Type B pancreatic cell (in vitro differentiated cells): Measurements from ENCODE around the gene TRPM6. TPM values are rescaled to one million over a fixed set of nuclear protein-coding genes. Genes with fewer than 3 reads are reported as not detected.

Experiments used
- DNase-seq: peaks from one replicate; pipeline ENCODE4 v3.0.0; 2021; ENCODE audit warnings: mixed read lengths; ENCODE audit not compliant: unreplicated experiment; ENCODE audit errors: extremely low spot score
- H3K27ac Mint-ChIP-seq: 2 replicates; pipeline ENCODE4 v1.8.0; 2021; ENCODE audit warnings: mild to moderate bottlenecking, mixed read lengths
- H3K27me3 Mint-ChIP-seq: 2 replicates; pipeline ENCODE4 v1.8.0; 2021; ENCODE audit warnings: mixed read lengths
- H3K36me3 Mint-ChIP-seq: 2 replicates; pipeline ENCODE4 v1.8.0; 2021; ENCODE audit warnings: mixed read lengths
- H3K4me1 Mint-ChIP-seq: one replicate; pipeline ENCODE4 v1.8.0; 2021; ENCODE audit warnings: mixed read lengths; ENCODE audit not compliant: unreplicated experiment
- H3K4me3 Mint-ChIP-seq: 2 replicates; pipeline ENCODE4 v1.8.0; 2021; ENCODE audit warnings: mild to moderate bottlenecking, mixed read lengths
- H3K9me3 Mint-ChIP-seq: 2 replicates; pipeline ENCODE4 v1.8.0; 2021; ENCODE audit warnings: mixed read lengths
- CTCF ChIP-seq: fragments of 200-600 bp; sonication (generic); conservative IDR thresholded peaks from 2 replicates; pipeline ENCODE4 v1.5.0; 2021; ENCODE audit warnings: antibody characterized with exemption, mild to moderate bottlenecking
- total RNA-seq: library from RNA; stranded (reverse); gene quantifications from 2 replicates; pipeline ENCODE4 v1.2.1, GENCODE V29; 2021; ENCODE audit warnings: low replicate concordance

TRPM6 gene
- total RNA-seq, 1 donor from 2014 or later = 1.4 TPM

GRCh38 chr9:74875656-74876055 is 12.1 kb downstream of the TRPM6 start:
- no peak overlapping the region for H3K4me3 Mint-ChIP-seq
- peaks cover 17% of the 10 kb centered on the region for H3K9me3 Mint-ChIP-seq
- H3K4me1 Mint-ChIP-seq = no peaks in the 10 kb centered on the region

GRCh38 chr9:74874220-74874619 is 13.5 kb downstream of the TRPM6 start:
- DNase-seq = no peak
- Mint-ChIP-seq H3K4me1 (no peaks in the 10 kb centered on the region), H3K9me3 (peaks cover 7% of the 10 kb centered on the region), H3K27ac (no peak overlapping the region), H3K27me3 (no peaks in the 10 kb centered on the region), H3K4me3 (no peak overlapping the region), H3K36me3 (no peaks in the 10 kb centered on the region)
- TF ChIP-seq CTCF = no peak

More at GRCh38 chr9:74875656-74876055, 12.1 kb downstream of the TRPM6 start:
- no peaks in the 10 kb centered on the region for H3K36me3 Mint-ChIP-seq
- no peak for TF ChIP-seq CTCF
- no peak overlapping the region for H3K27ac Mint-ChIP-seq
- no peak for DNase-seq
- H3K27me3 Mint-ChIP-seq = no peaks in the 10 kb centered on the region

- no peaks in the 10 kb centered on the region for H3K27me3 Mint-ChIP-seq
- H3K9me3 Mint-ChIP-seq = no peaks in the 10 kb centered on the region
- H3K36me3 Mint-ChIP-seq = no peaks in the 10 kb centered on the region
- DNase-seq = no peak
- TF ChIP-seq CTCF = no peak
- no peak overlapping the region for H3K27ac Mint-ChIP-seq
- no peak overlapping the region for H3K4me3 Mint-ChIP-seq
- no peaks in the 10 kb centered on the region for H3K4me1 Mint-ChIP-seq
Measured at GRCh38 chr9:74872619-74873233, 15.0 kb downstream of the TRPM6 start.

GRCh38 chr9:74867483-74867882 is 20.2 kb downstream of the TRPM6 start:
- H3K36me3 Mint-ChIP-seq = no peaks in the 10 kb centered on the region
- H3K4me1 Mint-ChIP-seq = no peaks in the 10 kb centered on the region
- no peaks in the 10 kb centered on the region for H3K27me3 Mint-ChIP-seq
- no peak overlapping the region for H3K4me3 Mint-ChIP-seq
- no peak for TF ChIP-seq CTCF
- DNase-seq = no peak
- no peak overlapping the region for H3K27ac Mint-ChIP-seq
- H3K9me3 Mint-ChIP-seq = no peaks in the 10 kb centered on the region

- Mint-ChIP-seq H3K4me1 (no peaks in the 10 kb centered on the region), H3K9me3 (no peaks in the 10 kb centered on the region), H3K27ac (no peak overlapping the region), H3K4me3 (no peak overlapping the region), H3K36me3 (no peaks in the 10 kb centered on the region), H3K27me3 (no peaks in the 10 kb centered on the region)
- no peak for DNase-seq
- TF ChIP-seq CTCF = no peak
Measured at GRCh38 chr9:74865177-74865576, 22.5 kb downstream of the TRPM6 start.
